GM20431 (cell line): ENCODE results near the gene ZBP1.

Experiments
- in situ Hi-C: fragments of 300-500 bp; cut with MseI, MboI; formaldehyde crosslinking; loops from one replicate; pipeline ENCODE4 v1.15.0; 2020; ENCODE audit warnings: low sequenced_read_pairs; ENCODE audit not compliant: unreplicated experiment

ZBP1 gene

DNA sequence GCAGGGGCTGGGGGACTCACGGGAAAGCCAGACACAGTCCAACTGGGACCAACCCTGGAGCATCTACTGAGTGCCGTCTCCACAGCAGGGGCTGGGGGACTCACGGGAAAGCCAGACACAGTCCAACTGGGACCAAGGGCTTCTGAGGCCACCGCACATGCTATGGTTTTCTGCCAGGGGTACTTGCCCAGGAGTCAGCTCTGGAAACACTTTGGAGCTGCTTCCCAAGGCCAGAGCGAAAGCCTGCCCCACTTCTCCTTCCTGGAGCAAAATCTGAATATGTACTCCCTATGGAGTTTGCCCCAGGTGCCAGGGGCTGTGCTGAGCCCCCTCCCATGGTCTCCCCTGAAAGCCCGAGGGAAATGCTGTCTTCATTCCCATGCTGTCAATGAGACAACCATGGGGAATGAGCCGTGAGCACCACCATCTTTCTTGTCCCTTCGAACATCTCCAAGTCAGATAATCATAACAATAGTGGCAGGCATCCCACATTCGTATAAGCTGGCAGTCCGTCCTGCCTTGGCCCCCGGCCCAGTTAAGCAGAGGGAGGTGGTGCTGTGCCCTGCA is 40.8 kb downstream of the ZBP1 start:
- in situ Hi-C loops: no loop called here

DNA sequence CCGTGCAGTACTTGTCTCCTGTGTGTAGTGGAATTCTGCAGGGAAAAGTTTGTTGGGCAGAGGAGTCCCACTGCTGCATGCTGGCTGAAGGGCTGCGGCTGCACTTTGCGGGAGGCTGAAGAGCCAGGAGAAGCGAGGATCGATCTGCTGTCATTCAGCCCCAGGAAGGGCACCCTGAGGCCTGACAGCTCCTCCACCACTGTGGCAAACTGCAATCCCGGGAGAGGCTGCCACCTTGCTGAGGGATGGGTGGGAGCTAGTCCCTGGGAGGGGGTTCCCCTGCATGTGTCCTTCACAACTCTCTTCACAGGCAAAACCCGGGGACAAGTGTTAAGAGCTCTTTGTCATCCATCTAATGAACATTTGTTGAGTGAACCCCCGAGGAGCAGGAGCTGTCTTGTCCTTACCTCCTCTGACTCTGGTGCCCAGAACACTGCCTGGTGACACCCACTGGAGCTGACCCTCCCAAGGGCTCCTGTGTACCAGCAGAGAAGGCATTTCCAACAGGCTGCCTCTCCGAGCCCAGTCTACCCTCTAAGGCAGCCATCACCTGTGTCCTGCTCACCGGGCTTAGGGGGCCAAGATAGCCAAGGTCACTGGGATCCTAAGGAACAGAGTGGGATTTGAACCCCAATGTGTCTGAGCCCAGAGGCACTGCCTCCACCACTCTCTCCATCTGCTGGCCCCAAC is 41.6 kb downstream of the ZBP1 start:
- in situ Hi-C loops: no loop called here

DNA sequence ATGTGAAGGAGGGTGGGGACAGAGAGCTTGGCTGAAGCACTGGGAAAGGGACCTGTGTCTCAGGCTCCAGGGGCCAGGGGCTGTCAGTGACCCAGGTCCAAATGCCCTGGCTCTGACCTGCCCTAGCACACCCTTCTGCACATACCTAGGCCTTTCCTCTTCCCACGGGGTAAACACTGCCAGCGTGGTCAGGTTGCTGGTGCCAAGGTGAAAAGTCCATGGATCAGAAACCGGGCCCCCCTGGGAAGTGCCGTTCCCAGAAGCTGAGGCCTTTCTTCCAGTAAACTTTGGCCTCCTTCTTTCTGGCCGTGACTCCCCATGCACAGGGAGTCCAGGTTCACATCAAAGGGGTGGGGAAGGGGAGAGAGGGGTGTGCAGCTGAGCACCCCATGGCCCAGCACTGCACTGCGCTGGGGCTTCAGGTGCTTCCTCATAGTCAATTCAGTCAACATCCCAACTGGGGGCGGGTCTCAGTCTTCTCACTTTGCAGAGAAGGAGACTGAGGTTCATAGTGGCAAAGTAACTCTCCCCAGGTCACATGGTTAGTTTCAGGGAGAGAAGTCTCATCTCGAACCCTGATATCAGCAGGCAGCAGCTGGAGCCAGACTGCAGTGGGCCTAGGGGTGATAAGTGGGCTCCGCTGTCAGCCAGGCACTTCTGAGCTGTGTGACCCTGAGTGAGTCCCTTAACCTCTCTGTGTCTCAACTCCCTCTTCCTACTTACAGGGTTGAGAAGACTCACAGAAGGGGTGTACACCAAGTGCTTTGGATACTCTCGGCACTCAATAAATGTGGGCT is 42.3 kb downstream of the ZBP1 start:
- in situ Hi-C loops: no loop called here

DNA sequence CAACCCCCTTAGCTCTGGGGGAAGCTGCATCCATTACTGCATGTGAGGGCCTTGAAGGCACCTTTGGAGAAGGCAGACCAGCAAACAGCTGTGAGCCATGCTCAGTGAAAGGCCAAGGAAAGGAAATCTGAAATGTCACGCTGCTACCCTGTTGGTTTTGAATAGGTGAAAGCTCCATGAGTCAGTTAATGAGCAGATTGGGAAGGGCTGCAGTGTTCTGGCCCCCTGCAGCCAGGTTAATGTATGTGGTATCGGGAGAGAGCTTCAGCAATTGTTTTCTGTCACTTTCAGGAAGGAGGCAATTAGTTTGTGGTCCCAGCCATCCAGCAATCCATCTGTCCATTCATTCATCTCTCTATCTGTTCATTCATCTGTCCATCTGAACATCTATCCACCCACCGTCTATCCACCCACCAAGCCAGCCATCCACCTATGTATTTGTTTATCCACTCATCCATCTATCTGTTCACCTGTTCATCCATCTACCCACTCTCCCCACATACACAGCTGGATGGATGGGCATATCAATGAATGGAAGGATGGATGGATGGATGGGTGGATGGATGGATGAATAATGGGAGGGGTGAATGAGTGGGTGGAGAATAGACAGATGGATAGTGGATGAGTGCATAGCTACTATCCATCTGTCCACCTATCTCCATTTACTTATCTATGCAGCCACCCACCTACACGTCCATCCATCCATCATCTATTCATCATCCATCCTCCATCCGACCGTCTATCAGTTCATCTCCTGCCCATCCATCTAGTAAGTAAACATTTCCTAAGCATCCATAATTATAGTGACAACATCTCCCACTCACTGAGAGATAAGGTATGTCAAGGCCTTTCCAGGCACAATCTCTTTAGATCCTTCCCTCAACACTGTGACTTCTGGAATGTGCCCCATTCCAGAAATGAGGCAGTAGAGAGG is 43.3 kb downstream of the ZBP1 start:
- in situ Hi-C loops: no loop called here

DNA sequence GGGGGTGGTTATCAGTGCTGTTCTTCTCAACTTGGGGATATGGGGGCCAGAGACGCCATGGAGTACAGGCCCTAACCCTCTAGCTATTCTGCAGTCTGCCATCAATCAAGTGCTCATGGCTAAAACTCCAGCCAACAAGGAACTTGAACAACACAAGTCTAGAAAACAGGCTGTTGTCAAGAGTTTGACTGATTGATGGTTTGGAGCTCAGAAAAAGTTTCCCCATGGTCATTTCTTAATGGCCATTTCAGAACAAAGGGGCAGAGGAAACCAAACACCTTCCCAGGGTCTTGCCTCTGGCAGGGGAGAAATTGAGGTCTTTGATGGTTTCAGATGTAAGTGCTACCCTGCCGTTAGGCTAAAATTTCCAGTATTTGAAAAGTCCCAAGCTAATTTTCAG is 44.2 kb downstream of the ZBP1 start:
- in situ Hi-C loops: no loop called here

DNA sequence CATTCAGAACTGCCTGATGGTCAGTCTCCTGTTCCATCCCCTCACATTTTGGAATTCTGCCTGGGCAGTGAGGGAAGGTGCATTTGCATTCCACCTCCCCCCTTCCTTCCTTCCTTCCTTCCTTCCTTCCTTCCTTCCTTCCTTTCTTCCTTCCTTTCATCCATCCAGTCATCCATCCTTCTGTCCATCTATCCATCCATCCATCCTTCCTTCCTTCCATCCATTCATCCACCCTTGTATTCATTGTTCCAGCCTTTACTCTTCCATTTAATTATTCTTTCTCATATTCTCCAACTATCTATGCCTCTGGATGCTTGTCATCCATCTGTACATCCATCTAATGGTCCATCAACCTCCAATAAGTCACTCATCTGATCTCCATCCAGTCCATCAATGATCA is 45.3 kb downstream of the ZBP1 start:
- in situ Hi-C loops: no loop called here

DNA sequence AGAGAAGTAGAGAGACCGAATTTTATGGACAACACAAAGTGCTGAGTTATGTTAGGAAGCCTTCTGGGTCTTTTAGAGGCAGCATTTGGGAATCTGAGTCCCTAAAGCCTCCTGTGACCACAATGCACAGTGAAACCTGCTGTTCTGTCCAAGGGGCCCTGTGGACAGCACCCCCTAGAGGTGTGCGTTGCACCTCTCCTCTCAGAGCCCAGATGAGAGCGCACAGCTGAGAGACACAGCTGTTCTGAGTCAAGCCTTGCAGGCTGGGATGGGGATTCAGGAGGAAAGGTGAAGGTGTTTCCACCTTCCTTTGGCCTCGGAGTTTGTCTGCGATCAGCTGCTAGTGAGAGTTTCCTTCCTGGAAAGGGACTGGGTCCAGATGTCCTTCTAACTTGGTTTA is 46.3 kb downstream of the ZBP1 start:
- in situ Hi-C loops: no loop called here

DNA sequence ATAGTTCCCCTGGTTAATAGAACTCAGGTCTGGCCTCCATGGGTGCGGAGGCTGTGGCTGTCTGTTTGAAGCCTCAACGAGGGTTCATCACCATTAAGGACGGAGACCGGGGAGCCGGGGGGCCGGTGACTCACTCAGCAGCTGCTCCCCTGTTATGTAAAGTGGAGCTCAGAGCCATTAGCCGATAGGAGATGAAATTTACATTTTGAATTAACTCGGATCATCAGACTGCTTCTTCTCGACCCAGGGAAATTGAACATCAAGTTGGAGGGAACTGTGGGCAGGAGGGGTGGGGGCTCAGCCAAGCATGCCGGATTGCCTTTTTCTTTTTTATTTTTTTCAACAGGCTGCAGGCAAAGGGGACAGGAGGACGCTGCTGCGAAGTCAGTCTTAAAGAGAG is 47.0 kb downstream of the ZBP1 start:
- in situ Hi-C loops: no loop called here

DNA sequence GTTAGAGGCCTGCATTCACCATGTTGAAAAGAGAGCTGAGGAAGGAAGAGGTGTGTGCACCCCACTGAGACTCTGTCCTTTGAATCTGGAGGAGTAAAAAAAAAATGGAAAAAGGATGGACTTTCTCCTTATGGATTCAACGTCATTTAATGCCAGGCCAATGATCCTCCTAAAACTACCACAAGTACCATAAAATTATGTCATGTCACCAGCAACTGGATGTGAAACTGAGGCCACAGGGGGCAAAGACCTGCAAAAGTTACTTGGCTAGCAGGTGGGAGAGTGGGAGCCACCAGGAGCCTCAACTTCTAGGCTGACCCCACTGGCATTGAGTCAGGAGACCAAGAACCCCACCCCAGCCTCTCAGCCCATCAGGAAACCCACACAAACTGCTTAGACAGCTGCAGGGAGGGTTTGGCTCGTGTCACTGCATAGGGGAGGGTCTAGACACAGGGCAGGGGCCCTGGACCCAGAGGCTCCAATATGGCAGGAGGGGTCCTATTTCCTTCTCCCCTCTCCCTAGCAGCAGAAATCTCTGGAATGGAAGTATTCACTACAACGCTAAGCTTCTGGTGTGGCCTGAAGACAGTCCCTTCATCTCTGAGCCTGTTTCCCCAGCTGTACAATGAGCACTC is 48.3 kb downstream of the ZBP1 start:
- in situ Hi-C loops: no loop called here

DNA sequence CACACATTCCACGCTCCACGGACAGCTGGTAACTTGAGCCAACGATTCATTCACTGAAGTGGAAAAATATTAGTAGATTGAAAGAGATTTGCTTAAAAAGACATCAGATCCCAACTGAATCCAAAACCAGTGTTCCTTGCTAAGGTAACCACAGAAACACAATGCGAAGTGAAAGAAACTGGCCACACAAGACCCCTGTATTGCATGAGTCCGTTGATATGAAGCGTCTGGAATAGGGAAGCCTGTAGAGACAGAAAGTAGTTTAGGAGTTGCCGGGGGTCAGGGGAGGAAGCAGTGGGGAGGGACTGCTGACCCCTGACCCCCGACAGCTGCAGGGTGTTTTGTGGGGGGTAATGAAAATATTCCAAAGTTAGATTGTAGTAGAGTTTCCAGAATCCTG is 49.3 kb downstream of the ZBP1 start:
- in situ Hi-C loops: no loop called here

DNA sequence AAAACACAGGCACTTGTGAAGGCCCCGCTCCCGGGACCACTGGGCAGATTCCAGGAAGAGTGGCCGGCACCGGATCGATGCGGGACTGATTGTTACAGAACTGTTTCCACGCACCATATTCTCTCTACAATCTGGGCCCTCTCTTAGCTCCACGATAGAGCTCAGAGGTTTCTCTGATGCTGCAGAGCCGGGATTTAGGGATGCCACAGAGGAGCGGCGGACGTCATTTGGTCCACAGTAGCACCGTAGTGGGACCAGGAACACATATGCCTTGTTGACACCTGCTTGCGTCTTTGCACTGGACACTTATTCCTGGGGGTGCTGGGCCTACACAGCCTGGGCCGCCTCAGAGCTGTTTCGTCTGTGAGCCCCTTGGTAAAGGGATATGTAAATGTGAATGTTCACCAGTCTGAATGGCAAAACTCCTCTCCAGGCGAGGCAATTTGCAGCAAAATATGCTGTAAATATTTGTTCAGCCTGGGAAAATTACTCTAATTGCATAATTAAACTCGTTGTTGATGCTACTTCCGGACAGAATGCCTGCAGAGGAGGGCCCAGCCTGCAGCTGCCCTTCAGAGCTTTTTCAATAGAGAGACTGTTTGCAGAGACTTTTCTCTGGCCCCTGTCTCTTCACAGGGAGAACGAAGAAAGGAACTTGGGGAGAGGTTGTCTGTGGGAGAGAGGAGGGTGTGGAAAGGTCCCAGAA is 49.9 kb downstream of the ZBP1 start:
- in situ Hi-C loops: no loop called here

DNA sequence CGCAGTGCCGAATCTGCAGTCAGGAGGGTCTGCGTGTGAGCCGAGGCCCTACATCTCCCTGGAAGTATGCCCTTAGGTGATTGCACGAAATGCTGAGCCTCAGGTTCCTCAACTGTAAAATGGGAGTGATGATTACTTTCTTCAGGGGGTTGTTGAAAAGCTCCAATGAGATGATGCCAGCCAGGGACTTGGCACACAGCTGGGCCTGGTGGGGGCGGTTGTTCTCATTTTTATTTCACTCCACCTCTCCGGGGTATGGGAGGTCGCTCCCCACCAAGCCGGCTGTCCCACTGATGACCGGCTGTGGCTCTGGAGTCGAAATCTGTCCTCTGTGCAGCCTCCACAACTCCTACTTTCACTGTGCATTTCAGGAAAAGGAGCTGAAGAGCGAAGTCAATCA is 51.3 kb downstream of the ZBP1 start:
- in situ Hi-C loops: no loop called here

DNA sequence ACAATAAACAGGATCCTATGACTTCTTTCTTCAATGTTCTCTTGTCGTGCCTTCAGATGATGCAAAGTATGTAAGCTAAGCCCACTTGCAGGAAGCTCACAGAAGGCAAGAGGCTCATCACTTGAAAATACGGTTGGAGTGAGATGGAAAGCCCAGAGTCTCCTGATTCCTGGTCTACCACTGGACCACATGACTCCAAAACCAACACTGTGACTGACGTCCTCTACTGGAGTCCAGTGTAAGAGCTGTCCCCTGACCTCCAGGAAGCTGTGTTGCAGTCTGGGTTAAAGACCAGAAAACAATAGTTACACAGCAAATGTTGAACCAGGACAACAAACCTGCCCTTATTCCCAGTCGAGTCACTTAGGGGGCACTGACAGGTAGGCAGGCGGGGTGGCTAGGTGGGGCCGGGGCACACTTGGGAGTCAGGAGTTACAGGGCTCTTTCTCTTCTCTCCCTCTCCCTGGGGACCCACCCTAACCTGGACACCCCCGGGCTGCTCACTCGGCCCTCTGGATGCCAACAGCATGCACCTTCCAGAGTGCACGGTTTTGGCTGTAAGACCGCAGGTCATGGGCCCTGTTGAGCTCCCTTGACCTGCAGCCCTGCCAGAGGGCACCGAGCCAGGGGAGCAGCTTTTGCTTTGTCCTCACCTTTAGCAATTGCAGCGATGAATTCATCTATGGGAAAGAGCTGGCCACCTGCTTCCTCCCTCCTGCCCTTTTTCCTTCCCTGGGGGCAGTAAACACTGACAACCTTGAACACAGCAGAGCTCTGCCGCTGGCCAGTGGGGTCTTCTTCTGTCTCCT is 51.9 kb downstream of the ZBP1 start:
- in situ Hi-C loops: no loop called here

DNA sequence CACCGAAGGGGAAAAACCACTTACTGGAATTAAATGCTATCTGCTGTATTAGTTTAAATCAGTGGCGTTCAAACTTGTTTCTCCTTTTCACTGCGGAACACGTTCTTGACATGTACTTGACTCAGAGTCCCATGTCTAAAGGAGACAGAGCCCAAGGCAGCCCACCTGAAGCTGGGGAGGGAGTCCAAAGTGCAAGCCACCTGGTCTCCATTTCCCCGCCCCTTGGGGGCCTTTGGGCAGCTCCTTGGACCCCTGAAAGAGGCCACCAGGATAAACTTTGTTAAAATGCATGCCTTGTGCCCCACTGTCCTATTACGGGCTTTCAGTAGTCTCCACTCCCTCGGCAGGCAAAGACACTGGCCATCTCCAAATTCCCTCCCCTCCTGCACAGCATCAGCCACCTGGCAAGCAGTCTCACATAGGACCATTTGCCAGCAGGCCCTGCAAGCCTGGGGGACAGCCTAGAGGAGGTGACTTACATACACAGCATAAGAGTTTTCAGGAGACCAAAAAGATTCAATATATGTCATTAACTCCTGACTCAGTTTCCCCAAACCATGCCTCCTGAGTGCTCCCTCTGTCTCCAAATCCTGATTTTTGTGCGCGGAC is 52.7 kb downstream of the ZBP1 start:
- in situ Hi-C loops: no loop called here

DNA sequence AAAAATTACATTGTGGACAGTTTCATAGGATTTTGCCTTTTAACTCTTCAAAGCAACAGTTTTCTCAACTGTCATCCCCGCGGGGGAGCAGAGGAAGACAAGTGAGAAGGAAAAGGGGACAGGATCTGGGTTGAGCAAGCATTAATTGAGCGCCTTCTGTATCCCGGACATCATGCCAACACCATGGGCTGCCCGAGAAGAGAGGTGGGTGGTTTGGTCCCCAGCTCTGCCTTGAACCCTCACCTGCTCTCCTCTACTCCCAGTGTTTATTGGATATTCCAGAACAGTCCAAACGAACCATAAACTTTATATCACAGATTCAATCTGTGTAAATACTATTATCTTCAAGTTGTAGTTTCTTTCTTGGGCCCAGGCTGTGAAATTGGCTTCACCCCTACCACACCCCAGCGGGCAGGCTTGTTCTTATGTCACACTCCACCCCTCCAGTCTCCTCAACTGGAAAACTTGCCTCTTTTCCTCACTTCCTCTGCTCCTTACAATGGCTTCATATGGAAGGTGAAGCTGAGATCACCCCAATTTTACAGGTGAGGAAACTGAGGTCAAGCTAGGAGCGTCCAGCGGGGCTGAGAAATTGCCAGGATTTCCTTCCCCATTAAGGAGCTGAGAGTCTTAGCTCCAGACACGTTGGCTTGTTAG is 53.3 kb downstream of the ZBP1 start:
- in situ Hi-C loops: no loop called here

DNA sequence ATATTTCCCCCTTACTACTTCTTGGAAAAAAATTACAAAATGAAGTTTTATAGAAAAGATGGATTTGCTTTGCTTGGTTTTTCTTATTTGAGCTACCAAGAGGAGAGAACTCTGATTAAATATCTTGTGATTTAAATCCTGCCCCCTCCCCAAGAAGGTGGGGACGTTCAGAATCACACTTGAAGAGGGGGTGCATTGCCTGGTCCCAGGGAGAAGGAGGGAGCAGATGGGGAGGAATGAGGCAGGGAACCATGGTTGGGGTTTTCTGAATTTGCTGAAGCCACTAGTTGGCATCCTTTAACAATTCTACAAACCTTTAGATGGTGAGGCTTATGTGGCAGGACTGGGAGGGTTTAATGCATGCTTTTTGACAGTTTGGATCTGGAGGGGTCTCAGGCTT is 53.8 kb downstream of the ZBP1 start:
- in situ Hi-C loops: no loop called here

DNA sequence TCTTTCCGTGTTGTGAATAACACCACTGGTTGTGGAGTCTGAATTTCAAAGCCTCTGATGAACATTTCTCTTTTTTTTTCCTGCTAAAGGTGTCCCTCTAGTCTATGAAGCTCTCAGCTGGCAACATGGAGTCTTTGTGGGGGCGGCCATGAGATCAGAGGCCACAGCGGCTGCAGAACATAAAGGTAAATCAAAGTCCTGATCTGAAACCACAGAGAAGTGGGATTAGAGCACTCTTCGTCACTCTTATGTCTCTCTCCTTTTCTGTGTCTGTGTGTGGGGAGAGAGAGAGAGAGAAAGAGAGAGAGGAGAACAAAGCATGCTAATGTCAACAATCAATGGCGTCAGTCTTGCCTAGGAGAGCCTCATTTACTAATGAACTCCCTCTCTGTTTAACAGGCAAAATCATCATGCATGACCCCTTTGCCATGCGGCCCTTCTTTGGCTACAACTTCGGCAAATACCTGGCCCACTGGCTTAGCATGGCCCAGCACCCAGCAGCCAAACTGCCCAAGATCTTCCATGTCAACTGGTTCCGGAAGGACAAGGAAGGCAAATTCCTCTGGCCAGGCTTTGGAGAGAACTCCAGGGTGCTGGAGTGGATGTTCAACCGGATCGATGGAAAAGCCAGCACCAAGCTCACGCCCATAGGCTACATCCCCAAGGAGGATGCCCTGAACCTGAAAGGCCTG is 55.1 kb downstream of the ZBP1 start:
- in situ Hi-C loops: no loop called here
